GM13977 (cell line): ENCODE measurements around the gene DACH2.

ENCODE experiments used
- DNase-seq: peaks from one replicate; pipeline ENCODE4 v3.0.0; 2012; ENCODE audit warnings: low spot score
- CTCF ChIP-seq: IDR thresholded peaks from 2 replicates; pipeline ENCODE4 v1.5.1; 2012; ENCODE audit warnings: mild to moderate bottlenecking, control low read depth; ENCODE audit not compliant: insufficient read depth; ENCODE audit errors: extremely low read depth, missing control alignments
- in situ Hi-C: fragments of 300-500 bp; cut with MboI; formaldehyde crosslinking; loops from one replicate; pipeline ENCODE4 v1.12.0; 2022; ENCODE audit warnings: low sequenced_read_pairs, low pct_unique_long_range_greater_than_20kb, mixed read lengths, inconsistent platforms; ENCODE audit not compliant: unreplicated experiment

The DACH2 gene

GRCh38 chrX:86805241-86805640, 657.0 kb downstream of the DACH2 start:
- in situ Hi-C loops, result no loop called here
- DNase-seq, result no peak
- TF ChIP-seq CTCF, result no peak

- peak; percentile 20 for DNase-seq
- in situ Hi-C loops, result no loop called here
- peak; percentile 61 for TF ChIP-seq CTCF
Measured at GRCh38 chrX:86806786-86807185, 658.5 kb downstream of the DACH2 start.

DNA sequence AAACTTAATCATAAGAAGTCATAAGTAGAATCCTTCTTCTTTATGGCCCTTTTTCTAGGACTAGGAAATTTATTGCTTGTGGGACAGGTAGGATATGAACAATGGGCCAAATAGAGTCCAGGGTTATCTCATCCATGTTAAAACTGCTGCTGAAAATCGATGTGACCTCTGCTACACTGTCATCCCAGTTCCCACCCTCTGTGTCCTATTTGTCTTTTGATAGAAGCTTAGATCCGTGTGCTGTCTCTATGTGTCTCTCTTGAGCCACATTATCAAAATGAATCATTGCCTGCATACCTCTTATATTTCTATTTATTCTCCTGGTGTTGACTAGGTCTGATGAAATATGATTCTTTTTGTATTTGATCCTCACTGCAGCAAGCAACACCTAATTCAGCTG, 661.4 kb downstream of the DACH2 start:
- no peak for TF ChIP-seq CTCF
- in situ Hi-C loops, result no loop called here
- no peak for DNase-seq

- no peak for DNase-seq
- in situ Hi-C loops, result no loop called here
- no peak for TF ChIP-seq CTCF
Measured at GRCh38 chrX:86829786-86830185, 681.5 kb downstream of the DACH2 start.

DNA sequence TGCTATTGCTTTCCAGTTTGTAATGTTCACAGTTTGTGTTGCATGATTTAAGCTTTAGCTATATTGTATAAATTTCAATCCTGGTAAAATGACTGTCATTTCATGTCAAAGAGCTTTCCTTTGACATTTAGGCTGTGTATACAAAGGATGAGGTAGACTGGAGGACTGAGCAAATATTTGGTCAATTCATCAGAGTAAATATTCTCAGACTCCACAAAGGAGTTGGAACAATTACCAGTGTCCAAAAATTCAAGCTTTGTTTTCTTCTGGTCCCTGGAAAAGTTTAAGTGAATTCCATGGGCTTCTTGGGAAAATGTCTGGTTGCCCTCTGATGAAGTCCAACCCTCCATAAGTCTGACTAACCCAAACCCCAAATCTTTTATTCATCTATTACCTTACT, 682.4 kb downstream of the DACH2 start:
- in situ Hi-C loops, result no loop called here
- no peak for DNase-seq
- TF ChIP-seq CTCF, result no peak

DNA sequence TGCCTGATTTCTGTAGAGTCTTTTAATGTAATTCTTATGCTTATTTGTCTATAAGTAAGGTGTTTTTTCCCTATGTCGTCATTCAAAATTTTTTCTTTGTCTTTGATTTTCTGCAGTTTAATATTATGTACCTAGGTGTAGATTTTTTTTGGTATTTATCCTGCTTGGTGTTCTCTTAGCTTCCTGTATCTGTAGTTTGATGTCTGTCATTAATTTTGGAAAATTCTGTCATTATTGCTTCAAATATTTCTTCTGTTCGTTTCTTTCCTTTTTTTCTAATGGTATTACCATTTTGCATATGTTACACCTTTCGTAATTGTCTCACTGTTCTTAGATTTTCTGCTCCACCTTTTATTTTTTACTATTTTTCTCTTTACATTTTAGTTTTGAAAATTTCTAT, 696.9 kb downstream of the DACH2 start:
- TF ChIP-seq CTCF, result no peak
- no peak for DNase-seq
- in situ Hi-C loops, result no loop called here
